Measurements from ENCODE around the gene ZNF511.

Gene ZNF511

DNA sequence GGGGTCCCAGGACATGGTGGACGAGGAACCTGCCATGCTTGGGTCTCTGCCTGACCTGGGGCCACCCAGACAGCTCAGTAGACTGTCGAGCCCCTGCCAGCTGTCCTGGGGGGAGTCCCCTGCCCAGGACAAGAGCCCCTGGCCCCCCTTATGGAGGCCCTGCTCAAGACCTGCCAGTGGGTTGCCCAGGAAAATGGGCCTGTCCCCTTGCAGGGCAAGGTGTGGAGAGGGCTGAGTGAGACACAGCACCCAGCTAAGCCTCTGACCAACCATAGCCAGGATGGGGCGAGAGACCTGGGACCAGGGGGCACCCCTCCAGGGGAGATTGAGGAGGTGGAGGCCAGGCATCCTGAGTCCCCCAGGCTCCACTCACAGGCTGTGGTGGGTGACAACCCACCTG is 47.3 kb downstream of the ZNF511 start:
- DNase-seq: no peak

DNA sequence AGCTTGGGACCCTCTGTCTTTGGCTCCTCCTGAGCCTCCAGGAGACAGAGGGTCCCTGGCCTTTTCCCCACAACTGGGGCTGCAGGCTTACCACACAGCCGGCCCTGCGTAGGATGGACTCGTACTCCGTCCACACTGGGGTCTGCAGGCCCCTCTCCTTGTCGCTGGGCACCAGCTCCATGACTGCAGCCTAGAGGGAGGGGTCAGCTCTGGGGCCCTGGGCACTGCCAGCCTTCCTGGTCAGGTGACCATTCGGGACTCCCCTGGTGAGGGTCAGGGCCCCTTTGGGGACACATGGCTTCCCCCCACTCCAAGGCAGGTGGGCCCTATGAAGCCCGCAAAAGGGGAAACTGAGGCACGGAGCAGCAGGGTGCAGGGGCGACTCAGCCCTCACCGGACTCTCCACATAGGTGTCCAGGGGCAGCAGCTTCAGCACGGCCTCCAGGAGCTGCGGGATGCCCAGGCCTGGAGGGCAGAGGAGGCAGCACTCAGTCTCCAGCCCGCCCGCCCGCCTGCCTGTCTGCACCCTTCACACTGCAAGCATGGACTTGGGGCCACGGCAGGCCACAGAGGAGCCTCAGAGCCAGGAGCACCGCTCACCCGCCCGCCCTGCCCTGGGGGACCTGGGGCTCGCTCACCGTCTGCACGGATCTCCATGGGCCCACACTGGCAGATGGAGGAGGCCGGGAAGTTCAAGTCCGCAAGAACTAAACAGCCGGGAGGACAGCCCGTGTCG is 48.0 kb downstream of the ZNF511 start:
- no peak for DNase-seq

DNA sequence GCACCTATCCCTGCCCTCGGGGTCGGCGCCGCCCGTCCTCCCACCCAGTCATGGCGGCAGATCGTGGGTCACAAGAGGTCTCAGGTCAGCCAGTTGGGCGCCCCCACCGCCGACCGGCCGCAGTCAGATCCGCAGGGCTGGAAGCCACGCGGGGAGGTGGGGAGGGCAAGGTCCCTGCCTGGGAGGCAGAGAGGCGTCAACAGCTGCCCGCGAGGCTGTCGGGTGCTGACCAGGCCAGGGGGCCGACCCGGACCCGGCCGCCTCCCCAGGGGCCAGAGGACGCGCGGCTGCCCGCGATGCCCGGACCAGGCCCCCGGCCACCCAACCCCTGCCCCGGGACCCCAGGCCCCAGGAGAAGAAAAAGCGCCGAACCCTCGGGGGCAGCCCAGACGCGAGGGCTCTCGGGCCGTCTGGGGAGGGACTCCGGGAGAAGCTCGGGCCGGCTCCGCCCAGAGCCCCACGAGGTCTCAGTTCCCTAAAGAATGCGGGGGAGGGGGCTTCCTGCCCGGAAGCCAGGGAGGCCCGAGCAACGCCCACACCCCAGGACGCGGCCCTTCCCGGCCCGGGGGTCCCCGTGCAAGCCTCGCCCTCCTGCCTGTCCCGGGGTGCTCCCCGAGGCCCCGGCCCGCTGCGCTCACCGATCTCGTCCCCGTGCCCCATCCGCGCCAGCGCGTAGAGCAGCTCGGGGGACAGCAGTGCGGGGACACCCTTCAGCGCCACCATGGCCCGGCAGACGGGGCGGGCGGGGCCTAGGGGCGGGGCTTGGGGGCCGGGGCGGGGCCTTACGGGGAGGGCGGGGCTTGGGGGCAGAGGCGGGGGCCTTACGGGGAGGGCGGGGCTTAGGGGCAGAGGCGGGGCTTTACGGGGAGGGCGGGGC is 48.8 kb downstream of the ZNF511 start, which contains the start of gene FUOM:
FUOM (minus strand) TSS at position 735 of the 877 bp plus-strand sequence; CDS start at position 723, 12 bp downstream.
- DNase-seq: peak; percentile 72

DNA sequence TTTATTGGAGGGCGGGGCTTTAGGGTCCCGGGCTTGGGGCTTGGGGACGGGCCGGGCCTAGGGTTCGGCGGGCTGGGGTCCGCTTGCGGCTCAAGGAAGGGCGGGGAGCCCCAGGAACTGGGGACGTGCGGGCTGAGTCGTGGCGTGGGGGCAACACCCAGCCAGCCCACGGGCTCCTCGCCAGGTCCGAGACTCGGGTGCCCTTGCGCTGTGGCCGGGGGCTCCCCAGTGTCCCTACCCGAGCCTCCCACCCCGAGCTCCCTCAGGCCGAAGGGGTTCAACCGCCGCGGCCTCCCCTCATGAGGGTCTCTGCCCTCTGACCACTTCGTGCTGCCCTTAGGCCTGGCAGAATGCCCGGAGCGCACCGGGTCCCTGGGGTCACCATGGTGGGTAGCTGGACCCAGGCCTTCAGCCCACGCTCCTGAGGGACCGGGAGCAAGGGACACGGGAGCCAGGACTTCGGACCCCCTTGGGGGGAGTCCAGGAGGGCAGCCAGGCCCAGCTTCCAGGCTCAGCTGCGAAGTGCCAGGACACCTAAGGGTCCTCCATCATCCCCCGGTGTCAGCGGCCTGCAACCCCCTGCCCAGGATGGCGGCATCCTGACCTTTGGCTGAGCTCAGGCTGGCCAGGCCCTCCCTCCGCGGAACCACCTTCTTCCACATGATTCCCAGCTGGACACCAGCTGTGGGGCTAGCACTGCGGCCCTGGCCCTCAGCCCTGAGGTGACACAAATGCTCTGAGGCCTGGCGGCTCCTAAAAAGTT is 49.6 kb downstream of the ZNF511 start:
- no peak for DNase-seq

DNA sequence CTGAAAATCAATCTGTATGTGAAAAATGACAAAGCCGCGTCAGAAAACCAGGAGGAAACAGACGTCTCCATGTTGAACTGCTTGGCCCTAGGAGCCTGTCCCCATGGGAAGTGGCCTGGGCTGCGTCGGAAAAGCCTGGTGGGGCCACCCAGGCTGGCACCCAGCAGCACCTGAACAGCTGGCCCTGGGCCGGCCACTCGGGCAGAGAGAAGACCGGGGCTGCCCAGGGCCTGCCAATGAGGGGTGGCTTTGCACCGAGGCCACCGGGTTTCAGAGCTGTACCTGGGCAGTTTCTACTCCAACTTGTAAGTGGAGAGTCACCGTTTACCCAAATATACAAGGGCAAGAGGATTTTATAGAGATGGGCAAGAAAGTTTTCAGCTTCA is 50.2 kb downstream of the ZNF511 start:
- DNase-seq: no peak

DNA sequence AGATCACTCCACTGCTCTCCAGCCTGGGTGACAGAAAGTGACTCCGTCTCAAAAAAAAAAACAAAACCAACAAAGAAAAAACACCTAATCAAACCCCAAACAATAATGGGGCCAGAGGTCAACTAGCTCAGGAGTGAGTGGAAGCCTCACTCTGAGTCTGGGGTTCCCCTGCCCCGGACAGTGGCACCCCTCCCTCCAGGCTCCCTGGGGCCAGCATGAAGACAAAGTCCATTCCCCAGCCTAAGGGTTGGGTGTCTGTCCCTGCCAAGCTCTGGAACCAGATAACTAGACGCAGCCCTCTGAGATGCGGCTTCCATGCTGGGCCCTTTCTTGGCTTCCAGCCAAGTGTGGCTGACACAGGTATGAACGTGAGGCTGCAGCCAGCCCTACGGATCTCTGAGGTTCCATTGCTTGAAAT is 50.8 kb downstream of the ZNF511 start:
- no peak for DNase-seq

DNA sequence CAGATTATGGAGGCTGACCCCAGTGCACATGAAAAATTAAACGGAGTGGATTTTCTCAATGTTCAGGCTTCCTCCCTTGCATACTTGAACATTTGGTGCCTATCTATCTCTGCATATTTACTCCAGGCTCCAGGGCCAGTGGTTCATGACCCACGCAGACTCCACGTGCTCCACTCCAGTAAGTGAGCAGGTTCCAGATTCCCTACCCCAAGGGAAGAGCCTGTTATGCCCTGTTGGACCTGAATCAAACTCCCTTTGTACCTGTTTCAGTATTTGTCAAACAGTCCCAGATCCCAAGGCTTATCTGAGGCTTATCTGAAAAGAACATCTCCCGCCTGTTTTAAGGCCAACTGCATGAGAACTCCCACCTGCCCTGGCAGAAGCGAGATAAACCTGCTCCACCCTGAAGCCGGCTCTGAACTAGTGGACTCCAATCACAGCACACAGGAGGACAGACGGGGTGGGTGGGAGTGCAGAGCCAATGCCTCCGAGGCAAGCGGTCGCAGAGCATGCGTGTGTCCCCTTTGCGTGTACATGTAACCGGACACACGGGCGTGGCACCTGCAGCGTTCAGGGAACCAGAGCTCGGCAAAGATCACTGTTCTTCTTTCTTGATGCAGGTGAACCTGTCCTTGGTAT is 51.4 kb downstream of the ZNF511 start:
- DNase-seq: no peak

DNA sequence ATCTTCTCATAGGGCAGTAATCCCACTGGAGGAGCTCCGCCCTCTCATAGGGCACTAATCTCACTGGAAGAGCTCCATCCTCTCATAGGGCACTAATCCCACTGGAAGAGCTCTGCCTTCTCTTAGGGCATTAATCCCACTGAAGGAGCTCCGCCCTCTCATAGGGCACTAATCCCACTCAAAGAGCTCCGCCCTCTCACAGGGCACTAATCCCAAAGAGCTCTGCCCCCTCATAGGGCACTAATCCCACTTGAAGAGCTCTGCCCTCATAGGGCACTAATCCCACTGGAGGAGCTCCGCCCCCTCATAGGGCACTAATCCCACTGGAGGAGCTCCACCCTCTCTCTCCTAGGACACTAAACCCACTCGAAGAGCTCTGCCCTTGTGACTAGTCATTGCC is 52.5 kb downstream of the ZNF511 start:
- DNase-seq: no peak

DNA sequence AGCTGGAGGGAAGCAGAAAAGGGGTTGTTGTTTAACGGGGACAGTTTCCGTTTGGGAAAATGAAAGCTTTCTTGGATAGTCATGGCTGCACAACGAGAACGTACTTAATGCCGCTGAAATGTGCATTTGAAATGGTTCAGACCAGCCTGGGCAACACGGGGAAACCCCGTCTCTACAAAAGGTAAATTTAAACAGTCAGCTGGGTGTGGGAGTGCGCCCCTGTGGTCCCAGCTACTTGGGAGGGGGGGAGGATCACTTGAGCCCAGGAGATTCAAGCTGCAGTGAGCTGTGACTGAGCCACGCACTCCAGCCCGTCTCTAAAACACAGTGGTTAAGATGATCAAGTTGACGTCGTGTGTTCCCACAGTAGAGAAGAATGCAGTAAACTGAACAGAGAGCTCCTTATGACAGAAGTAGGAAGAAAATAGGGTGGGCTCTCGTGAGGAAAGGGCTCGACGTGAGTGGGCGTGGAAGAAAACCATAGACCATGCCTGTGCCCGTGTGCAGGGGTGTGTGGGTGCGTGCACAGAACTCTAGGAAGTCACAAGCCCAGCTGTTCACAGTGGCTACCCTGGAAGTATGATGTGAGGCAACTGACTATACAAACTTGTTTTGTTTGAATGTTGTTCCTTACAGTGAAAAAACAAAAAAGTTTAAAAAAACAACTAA is 53.2 kb downstream of the ZNF511 start:
- no peak for DNase-seq
